Esophagus muscularis mucosa (tissue), 3 donors: ENCODE data around the gene SPTSSA.

Source experiments
- POLR2A ChIP-seq: fragments of 450-650 bp; IDR thresholded peaks from one replicate; pipeline ENCODE4 v1.6.1; 2017; ENCODE audit warnings: antibody characterized with exemption, moderate library complexity, mild to moderate bottlenecking, low read depth
- POLR2AphosphoS5 ChIP-seq, 2 donors: sonication (generic); formaldehyde crosslinking; IDR thresholded peaks; one replicate each; pipeline ENCODE4 v1.6.1; 2017; ENCODE audit warnings: antibody characterized with exemption in 2 of 2
- TF ChIP-seq, protein P1 (sequence below), 3 experiments: fragments of 200-600 bp in 2 of 3; fragments of 450-650 bp in 1 of 3; sonication (generic) in 2 of 3; IDR thresholded peaks; one replicate each; pipeline ENCODE4 v1.5.1; 2017 to 2019; ENCODE audit warnings: antibody characterized with exemption in 3 of 3, mild to moderate bottlenecking in 2 of 3, moderate library complexity in 1 of 3

DNA sequence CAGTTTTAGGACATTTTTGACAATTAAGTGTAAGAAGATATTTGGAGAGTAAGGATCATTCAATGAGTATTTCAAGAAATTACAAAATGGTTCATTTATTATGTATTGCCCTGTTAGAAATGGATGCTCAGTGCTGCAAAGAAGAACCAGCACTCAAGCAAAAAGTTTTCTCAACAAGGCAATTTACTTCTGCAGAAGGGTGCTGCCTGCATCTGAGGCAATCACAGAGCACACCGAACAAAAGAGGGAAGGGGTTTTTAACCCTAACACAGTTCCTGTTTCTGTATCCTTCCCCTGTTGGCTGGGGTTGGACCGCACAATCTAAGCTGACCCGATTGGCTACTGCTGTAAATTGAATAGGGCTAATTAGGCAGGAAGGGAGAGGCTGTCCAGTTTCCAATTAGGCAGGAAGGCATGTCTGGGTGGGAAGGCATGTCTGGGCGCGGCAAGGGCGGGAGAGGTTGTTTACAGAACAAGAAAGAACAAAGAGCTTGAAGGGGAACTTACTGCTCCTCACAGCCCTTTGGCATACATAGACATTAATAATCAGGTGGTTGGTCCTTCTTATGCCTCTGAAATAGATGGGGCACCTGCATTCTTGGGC is 41.4 kb downstream of the SPTSSA start:
- TF ChIP-seq, protein P1, sequence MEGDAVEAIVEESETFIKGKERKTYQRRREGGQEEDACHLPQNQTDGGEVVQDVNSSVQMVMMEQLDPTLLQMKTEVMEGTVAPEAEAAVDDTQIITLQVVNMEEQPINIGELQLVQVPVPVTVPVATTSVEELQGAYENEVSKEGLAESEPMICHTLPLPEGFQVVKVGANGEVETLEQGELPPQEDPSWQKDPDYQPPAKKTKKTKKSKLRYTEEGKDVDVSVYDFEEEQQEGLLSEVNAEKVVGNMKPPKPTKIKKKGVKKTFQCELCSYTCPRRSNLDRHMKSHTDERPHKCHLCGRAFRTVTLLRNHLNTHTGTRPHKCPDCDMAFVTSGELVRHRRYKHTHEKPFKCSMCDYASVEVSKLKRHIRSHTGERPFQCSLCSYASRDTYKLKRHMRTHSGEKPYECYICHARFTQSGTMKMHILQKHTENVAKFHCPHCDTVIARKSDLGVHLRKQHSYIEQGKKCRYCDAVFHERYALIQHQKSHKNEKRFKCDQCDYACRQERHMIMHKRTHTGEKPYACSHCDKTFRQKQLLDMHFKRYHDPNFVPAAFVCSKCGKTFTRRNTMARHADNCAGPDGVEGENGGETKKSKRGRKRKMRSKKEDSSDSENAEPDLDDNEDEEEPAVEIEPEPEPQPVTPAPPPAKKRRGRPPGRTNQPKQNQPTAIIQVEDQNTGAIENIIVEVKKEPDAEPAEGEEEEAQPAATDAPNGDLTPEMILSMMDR (IDR thresholded peaks at IDR 0.05), result no peak
- no peak for TF ChIP-seq POLR2AphosphoS5 (IDR thresholded peaks at IDR 0.05)
- TF ChIP-seq POLR2A, result no peak
